Activated CD4-positive, alpha-beta T cell treated with anti-CD3 and anti-CD28 coated beads, Interleukin-2, Interleukin-6, amounts not matched to agents 100 ng/mL and 50 ng/mL, durations not matched to agents 16 hours and 8 hours (primary cell): ENCODE results near the gene ATOX1.

Experiments
- DNase-seq: peaks from one replicate; pipeline ENCODE4 v3.0.0-alpha.2; 2020

The ATOX1 gene

DNA sequence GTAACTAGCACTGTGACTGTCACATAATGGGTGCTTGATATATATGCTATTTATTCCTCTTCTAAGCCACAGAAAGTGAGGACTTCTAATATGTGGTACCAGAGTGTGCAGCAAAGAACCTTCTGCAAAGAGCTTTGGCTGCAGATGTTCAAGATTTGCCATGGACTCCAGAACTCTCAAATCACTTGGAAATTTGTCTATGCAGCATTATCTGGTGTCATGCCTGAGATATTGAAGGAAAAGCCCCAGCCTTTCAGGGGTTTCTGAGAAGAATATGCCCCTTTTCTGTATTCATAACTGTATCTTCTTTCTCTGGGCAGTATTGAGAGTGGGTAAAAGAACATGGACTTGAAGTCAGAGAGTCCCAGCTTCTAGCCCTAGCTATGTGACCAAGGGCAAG is 8.5 kb upstream of the ATOX1 start:
- no peak for DNase-seq

DNA sequence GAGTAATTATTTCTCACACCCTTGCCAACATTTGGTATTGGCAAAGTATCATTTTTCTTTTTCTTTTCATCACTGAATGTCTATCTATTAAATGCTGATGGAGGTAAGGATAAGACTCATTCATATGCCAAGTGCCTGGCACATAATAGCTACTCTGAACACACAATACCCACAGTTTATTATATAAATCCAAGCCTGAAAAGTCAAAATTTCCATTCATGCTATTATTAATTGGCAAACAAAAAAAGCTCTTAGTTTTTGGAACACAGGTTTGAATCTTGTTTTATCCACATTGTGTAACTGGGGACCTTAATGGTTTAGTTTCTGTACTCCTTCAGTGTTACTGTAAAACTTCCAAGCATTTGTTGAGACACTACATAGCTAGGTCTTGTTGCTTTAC is 6.4 kb upstream of the ATOX1 start:
- DNase-seq, result no peak

DNA sequence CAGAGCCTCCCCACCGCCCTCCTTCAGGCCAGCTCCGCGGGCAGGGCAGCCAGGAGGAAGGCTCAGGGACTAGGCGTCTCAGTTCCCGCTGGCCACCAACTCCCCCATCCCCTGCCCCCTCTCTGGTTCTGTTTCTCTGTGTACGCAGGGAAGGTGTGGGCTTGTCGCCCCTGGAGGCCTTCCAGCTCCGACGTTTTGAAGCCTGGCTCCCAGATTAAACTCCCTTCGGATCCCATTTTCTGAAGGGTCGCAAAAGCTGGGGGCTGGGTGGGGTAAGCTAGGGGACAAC is 346 bp downstream of the ATOX1 start:
- no peak for DNase-seq

DNA sequence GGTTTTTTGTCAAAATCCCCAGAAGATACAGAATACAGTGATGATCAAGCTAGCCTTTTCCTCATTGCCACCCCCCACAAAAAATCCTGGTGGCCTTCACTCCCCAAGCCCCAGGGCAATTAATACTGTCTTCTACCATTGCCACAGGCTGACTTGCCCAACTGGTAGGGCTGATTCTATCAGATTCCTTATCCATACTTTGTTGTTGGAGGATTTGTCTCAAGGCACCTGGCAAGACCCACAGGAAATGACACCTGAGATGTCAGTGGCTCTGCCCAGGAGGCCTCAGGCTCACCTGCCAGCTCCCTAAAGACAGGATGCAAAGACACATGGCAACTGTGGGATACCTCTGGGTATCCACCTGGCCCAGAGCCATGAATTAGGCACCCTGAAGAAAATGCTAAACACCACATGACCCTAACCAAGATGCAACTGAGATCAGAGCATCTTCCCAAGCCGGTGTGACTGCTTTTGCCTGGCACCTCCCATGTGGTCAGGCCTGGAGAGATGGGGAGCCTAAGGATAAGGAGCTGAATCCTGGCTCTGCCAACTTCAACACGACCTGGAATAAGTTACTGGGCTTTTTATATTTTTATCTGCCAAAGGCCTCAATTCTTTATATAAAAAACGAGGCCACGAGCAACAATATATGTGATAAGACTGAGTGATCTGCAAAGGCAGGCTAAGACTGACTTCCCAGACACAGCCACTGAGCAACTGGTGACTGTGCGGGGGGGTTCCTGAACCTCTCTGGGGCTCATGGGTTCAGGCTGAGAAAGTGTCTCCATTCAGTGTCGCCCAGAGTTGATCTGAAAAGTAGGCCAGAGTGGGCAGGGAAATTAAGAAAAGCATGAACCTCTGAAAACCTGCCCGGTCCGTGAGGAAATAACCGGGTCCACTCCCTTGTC is 944 bp downstream of the ATOX1 start:
- DNase-seq, result peak; percentile 18

DNA sequence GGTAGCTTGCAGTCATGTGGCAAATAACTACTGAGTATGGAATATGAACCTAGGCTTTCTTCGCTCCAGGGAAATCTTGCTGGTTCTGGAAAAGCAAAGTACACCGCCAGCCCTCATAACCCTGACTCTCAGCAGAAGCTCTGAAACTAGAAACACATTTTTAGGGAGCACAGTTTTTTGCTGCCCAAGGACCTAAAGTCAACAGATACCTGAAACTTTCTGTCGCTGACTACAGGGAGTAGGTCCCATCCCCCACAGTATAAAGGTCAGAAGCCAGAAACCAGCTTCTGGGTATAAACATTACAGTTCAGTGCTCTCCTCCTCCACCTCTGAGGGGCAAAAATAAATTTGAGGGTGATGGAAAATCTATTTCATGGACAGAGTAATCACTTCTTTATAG is 3.0 kb downstream of the ATOX1 start:
- DNase-seq, result no peak

DNA sequence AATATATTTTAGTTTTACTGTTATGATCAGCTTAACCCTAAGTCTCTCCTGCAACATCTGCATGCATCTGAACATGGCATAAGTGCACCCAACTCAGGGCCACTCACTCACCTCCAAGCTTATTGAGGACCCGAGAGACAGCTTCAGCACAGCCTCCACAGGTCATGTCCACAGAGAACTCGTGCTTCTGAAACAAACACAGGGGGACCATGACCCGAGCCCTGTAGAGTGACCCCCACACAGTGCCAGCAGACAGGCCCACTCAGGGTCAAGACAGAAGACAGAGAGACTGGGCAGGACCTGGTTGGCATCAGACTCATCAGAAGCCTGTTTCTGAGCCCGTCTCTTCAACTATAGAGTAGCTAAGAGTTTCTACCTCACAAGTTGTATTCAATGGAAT is 6.8 kb downstream of the ATOX1 start:
- DNase-seq, result no peak

DNA sequence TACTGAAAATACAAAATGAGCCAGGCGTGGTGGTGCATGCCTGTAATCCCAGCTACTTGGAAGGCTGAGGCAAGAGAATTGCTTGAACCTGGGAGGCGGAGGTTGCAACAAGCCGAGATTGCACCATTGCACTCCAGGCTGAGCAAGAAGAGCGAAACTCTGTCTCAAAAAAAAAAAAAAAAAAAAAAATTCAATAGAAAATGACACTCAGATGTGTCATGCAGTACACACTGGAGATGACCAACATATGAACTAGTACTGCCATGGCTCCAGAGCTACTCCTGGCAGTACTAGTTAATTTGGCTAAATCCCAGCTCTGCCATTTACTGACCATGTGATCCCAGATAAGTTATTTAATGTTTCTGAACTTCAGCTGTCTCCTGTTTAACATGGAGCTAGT is 7.3 kb downstream of the ATOX1 start:
- DNase-seq, result no peak

DNA sequence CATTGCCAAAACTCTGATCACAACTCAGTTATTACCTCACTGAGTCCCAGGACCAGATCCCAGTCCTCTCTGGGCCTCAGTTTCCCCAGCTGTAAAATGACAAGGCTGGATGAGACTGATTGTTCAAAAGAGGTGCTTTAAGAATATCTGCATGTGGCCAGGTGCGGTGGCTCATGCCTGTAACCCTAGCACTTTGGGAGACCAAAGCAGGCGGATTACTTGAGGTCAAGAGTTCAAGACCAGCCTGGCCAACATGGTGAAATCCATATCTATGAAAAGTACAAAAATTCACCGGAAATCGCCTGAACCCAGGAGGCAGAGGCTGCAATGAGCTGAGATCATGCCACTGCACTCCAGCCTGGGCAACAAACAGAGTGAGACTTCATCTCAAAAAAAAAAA is 8.3 kb downstream of the ATOX1 start:
- DNase-seq, result no peak

DNA sequence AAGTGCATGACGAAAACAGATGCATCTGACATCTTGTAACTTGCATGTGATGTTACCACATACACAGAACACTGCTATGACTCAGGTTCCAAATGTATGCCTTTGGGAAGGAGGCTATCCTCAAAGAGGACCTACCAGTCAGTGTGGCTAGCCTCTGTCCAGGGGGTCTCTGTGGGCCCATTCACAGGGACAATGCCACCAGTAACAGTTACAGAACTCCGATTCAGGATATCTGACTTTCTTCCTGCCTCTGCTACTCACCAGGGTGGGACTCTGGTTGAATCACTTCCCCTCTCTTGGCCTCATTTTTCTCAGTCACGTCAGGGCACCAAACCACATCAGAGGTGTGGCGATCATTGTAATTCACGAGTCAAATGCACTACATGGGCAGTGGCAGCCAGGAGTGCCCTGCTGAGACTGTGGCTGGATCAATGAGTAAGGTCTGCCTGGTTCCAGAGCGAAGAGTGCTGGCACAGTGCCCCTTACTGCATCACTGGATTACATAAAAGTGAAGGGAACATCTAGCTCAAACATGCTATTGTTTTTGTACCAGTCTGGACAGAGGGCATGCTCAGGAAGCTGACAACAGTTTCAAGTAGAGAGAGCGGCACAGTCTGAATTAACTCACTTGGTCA is 13.2 kb downstream of the ATOX1 start:
- DNase-seq, result peak; percentile 79

DNA sequence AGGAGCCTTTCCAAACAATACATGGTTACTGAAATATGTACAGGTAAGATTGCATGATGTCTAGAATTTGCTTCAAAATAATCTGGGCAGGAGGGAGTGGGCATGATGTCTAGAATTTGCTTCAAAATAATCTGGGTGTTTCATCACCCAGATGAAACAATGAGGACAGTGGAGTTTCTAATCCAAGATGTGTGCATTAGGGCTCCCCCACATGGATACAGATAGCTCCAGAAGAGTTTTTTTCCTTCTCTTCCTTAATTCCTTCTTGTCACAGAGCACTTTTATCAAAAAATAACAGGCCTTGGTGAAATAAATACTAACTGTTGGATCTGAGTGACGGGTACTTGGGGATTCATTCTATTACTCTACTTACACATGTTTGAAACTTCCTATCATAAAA is 14.9 kb downstream of the ATOX1 start:
- no peak for DNase-seq

DNA sequence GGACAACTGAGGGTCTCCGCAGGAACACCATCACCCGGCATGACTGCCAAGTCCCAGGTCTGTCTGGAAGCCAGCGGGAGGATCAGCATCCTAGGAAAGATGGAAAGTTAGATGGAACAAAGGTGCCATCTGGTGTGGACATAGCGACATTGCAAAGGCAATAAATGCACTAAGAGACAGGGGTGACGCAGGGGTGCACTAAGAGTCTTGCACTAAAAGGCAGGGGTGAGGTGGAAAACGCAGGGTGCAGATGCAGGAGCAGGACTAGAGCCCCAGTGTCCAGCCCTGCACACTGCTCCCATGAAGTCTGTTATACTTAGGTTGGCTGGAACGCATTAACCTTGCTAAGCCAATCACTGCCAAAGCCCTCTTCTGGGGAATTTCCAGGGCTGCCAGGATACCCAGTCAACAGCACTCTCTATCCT is 15.5 kb downstream of the ATOX1 start:
- DNase-seq, result no peak

DNA sequence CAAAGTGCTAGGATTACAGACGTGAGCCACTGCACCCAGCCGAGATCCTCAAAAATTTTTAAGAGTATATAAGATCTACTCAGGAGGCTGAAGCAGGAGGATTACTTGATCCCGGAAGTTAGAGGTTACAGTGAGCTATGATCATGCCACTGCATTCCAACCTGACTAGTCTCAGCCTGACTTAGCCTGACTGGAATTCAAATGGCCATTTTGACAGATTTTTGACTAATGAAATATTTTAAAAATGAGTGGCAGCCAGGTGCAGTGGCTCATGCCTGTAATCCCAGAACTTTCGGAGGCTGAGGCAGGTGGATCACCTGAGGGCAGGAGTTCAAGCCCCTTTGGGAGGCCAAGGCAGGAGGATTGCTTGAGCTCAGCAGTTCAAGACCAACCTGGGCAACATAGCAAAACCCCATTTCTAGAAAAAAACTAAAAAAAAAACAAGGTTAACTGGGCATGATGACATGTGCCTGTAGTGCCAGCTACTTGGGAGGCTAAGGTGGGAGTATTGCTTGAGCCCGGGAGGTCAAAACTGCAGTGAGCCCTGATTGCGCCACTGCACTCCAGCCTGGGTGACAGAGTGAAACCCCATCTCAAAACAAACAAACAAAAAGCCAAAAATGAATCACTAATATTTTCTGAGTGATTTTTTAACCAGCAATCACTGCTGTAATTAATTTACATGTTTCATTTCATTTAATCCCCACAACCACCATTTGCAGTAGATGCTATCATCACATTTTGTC is 16.6 kb downstream of the ATOX1 start:
- DNase-seq, result no peak

DNA sequence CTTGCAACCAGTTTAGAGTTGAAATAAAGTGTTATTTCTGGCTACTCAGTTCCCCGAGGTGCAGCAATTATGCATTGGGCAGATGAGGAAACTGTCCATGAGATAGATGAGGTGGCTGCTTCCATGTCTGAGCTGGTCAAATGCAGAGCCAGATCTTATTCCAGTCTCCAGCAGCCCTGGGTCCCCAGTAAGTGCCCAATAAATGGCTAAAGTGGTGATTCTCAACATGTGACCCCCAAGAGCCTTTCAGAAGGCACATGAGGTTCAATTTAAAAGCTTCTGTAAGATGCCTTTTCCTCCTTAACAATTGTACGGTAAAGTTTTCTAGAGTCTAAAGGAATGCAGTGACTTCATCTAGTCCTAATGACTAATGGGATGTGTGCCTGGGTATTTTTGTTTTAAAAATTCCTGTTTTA is 17.5 kb downstream of the ATOX1 start:
- DNase-seq, result no peak

DNA sequence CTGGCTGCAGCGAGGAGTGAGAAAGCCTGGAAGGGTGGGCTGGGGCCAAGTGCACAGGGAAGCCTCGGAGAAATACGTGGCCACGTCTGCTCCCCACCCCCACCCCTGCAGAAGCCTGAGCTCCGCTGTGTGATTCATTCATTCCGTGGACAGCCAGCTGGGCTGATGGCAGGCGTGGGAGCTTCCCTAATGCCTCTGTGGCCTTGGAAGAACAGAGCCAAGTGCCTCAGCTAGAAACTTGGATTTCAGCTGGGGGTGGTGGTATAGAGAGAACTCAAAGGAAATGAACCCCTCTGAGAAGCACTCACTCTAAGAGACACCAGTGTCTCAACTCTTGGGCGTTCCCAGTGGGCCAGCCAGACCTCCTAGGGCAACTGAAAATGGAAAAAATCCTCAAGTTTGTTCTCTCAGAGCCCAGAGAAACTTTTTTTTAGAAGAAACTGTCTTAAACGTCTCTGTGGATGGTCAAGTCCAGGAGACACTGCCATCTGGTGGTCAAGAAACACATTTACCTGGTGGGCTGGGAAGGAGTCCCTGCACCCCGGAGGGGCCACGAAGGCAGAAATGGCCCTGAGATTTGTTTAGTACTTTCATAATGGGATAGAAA is 18.0 kb downstream of the ATOX1 start:
- DNase-seq, result peak; percentile 74

DNA sequence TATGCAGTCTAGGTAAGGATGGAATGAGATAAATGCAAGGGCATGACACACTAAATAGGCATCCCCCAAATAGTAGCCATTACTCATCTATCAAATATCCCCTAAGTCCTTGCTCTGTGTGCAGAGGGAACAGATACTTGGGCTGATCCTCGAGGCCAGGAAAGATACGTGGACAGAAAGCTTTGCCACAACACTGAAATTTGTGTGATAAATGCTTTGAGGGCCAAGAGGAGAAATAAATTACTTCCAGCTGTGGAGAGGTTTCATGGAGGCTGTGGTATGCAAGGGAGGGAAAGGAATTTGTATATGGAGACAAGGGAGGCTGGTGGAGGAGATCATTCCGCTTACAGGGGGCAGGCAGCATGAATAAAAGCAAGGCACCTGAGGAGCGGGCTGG is 18.5 kb downstream of the ATOX1 start:
- no peak for DNase-seq

DNA sequence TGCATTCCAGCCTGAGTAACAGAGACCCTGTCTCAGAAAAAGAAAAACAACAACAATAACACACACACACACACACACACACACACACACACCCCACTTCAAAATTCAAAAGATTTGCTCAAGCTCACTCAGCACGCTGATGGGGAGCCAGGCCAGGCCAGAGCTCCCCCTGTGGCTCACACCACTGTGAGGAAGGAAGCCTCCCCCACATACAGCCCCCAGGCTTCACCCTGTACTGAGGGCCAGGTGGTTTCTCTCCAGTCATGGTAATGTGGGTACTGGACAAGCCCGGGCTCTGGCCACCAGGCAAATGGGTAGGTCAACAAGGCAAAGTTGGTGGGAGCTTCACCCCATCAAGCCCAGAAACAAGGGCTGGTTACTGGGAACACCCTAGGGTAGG is 19.0 kb downstream of the ATOX1 start:
- DNase-seq, result no peak

DNA sequence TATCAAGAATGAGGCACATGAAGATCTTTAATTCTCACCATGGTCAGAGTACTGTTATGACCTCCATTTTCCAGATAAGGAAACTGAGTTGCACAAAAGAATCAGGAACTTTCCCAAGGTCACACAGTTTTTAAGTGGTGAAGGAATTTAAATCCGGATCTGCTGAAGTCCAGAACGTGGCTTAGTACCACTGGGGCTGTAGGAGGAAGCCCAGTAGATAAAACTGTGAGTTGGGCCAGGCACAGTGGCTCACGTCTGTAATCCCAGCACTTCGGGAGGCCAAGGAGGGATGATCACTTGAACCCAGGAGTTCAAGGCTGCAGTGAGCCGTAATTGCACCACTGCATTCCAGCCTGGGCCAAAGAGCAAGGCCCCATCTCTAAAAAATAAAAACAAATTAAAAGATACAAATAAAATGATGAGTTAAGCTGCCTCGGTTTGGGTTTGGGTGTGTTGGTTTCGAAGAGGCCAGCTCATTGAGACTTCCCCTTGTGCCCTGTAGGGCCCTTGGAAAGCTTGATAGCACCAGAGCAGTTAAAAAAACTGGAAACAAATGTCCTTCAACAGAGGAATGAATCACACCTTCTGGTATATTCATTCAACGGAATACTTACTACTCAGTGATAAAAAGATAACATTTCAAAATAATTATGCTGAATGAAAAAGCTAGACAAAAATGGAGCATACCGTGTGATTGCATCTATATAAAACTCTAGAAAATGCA is 20.1 kb downstream of the ATOX1 start:
- no peak for DNase-seq

DNA sequence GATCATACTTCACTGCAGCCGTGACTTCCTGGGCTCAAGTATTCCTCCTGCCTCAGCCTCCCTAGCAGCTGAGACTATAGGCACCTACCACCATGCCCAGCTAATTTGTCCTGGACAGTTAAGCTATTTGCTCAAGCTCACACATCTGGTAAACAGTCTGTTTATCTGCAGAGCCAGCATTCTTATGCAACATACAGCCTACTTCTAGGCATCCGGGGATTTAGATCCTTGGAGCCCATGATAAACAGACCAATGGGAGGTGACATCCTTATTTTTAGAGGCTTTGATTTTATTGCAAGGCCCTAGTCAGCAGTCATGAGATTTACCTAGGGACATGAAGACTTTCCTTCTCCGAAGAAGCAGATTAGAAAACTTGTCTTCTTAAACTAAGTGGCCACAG is 21.0 kb downstream of the ATOX1 start:
- DNase-seq, result no peak

DNA sequence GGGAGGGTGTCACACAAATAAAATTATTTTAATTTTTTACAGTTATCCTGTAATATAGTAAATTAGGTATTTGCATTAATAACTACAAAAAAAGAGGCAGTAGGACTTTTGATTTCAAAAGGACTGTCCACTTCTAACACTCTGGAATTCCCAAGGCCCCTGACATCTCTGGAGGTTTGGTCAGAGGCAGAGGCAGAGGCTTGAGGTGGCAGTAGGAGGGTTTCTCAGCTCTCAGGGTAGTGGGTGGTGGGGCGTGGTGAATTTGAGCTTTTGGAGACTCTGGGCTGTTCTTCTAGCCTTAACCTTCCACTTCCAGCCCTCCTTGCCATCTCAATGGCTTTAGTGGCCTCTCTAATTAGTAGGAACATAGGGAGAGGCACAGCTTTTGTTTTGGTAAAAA is 22.8 kb downstream of the ATOX1 start:
- DNase-seq, result no peak

DNA sequence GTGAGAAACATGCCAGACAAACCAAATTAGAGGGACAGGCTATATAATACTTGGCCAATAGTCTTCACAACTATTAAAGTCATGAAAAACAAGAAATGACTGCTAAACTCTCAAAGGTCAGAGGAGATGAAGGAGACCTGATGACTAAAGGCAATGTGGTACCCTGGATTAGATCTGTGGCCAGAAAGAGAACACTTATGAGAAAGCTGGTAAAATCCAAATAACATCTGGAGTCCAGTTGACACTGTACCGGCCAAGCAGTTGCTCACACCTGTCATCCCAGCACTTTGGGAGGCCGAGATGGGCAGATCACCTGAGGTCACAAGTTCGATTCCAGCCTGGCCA is 24.4 kb downstream of the ATOX1 start:
- no peak for DNase-seq

DNA sequence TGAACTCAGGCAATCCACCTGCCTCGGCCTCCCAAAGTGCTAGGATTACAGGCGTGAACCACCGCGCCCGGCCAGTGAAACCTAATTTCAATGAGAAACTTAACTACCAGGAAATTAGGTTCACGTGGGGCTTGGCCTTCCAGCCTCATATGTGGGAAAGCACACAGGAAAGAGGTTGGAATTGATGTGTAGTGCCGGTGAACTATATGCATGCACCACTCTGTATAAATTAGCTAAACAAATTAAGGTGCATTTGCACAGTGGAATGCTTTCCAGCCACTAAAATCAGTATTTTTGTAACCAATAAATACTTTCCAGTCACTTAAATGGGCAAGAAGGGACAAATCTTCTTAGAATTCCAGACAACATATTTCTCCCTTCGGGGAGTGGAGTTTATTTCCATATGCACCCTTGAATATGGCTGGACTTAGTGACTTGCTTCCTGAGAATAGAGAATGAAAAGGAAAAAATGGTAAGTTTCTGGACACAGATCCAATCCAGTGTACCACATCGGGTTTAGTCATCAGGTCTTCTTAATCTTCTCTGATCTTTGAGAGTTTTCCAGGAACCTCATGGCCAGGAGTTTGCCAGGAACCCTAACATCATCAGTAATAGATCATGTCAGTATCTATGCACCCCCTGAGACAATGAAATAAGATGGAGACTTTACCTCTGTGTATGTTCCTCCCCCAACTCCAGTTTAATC is 24.9 kb downstream of the ATOX1 start:
- DNase-seq, result no peak

DNA sequence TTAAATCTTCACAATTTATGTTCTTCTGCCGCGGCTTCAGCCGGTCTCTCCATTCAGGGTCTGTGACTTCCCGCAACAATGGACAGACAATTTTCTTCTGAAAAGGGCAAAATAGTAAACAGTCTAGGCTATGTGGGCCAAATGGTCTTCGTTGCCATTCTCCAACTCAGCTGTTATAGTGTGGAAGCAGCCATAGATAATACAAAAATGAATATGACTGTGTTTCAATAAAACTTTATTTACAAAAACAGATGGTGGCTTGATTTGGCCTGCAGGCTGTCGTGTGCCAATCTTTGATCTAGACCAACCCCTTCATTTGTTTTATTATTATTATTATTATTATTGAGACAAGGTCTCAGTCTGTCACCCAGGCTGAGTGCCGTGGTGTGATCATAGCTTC is 28.1 kb downstream of the ATOX1 start:
- no peak for DNase-seq
